ENCODE data around the gene CDKN1C.
A peak's percentile ranks its signal among the peaks of the same experiment; 100 is the strongest.

CDKN1C gene

GRCh38 chr11:2862395-2863275 lies 22.9 kb downstream of the CDKN1C start:
- peak overlapping the region; percentile 62; the same call in 1 of the 2 replicates for H3K9ac ChIP-seq (ENCODE audit: low read depth, low read length)
- peaks cover 5% of the 10 kb centered on the region; the same call in 1 of the 2 replicates for H3K9me3 ChIP-seq (ENCODE audit: insufficient read depth, low read depth, low read length)
- peak overlapping the region; percentile 39 for H3K4me3 ChIP-seq (ENCODE audit: low read length)
- H3K36me3 ChIP-seq (ENCODE audit: insufficient read depth, low read length) = no peaks in the 10 kb centered on the region
- H3K4me1 ChIP-seq (ENCODE audit: insufficient read depth, low read length) = peaks cover 17% of the 10 kb centered on the region
- whole genome bisulfite sequencing = under 1% methylated on average over 93 of the region's 96 CpGs
- H3K27me3 ChIP-seq (ENCODE audit: insufficient read depth, low read length) = peaks cover 84% of the 10 kb centered on the region
- peak overlapping the region; percentile 55; the same call in 1 of the 2 replicates for H3K27ac ChIP-seq (ENCODE audit: low read depth, low read length)

DNA sequence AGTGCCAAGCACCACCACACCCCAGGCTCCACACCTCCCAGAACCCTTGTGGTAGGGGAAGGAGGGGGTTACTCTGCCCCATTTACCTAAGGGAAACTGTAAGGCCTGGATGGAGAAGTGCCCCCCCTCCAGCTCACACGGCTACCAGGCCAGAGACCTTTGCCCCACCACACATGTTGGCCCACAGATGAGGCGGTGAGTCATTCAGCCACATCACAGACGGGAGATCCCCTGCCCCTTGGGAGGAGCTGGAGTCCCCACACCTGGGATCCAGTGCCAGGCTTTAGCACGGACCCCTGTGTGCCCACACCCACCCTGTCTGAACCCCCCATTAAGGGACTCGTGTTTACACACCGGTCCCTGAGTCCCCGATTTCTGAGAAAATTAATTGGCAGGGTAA lies 24.9 kb downstream of the CDKN1C start:
- Histone ChIP-seq H3K9me3 (ENCODE audit: insufficient read depth, low read depth, low read length) (no peaks in the 10 kb centered on the region), H3K4me1 (ENCODE audit: insufficient read depth, low read length) (peaks cover 12% of the 10 kb centered on the region), H3K27me3 (ENCODE audit: insufficient read depth, low read length) (peaks cover 67% of the 10 kb centered on the region), H3K27ac (ENCODE audit: low read depth, low read length) (no peak overlapping the region), H3K36me3 (ENCODE audit: insufficient read depth, low read length) (no peaks in the 10 kb centered on the region), H3K9ac (ENCODE audit: low read depth, low read length) (no peak overlapping the region), H3K4me3 (ENCODE audit: low read length) (no peak overlapping the region)
- WGBS = 85% methylated on average over 7 of the region's 7 CpGs

GRCh38 chr11:2859699-2860037 lies 25.9 kb downstream of the CDKN1C start:
- Histone ChIP-seq H3K4me3 (ENCODE audit: low read length) (no peak overlapping the region), H3K27me3 (ENCODE audit: insufficient read depth, low read length) (peaks cover 61% of the 10 kb centered on the region), H3K36me3 (ENCODE audit: insufficient read depth, low read length) (no peaks in the 10 kb centered on the region), H3K9me3 (ENCODE audit: insufficient read depth, low read depth, low read length) (no peaks in the 10 kb centered on the region), H3K9ac (ENCODE audit: low read depth, low read length) (no peak overlapping the region), H3K4me1 (ENCODE audit: insufficient read depth, low read length) (peaks cover 12% of the 10 kb centered on the region), H3K27ac (ENCODE audit: low read depth, low read length) (no peak overlapping the region)
- WGBS = 91% methylated on average over 10 of the region's 10 CpGs

DNA sequence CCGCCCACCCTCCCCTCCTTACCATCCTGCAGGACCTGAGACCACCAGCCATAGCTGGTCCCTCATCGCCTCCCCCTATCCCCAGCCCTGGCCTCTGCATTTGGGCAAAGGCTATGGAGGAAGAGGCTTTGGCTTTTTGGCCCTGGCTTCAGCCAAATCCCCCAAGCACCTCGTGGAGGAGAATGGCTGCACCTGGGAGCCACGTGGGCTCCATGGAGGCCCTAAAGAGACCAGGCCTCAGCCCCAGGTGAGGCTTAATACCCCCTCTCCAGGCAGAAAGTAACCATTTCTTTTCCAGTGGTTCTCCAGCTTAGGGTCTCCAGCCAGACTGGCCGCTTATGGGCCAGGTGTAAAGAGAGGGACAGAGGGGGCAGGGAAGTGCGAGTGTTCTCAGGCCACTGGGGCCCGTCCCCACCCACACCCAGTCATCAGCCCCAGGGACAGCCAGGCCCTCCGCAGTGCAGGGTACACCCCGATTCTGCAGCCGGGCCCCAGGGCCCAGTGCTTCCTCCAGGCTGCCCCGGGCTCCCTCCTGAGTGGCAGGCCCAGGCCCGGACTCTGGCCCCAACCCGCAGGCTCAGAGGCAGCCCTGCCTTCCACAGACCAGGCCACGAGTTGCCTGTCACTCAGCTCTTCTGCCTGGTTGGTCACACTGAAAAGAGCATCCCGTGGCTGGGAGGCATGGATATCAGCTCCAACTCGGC lies 26.4 kb downstream of the CDKN1C start:
- no peak overlapping the region for H3K27ac ChIP-seq (ENCODE audit: low read depth, low read length)
- H3K4me3 ChIP-seq (ENCODE audit: low read length) = no peak overlapping the region
- H3K27me3 ChIP-seq (ENCODE audit: insufficient read depth, low read length) = peaks cover 56% of the 10 kb centered on the region
- peaks cover 12% of the 10 kb centered on the region for H3K4me1 ChIP-seq (ENCODE audit: insufficient read depth, low read length)
- H3K36me3 ChIP-seq (ENCODE audit: insufficient read depth, low read length) = no peaks in the 10 kb centered on the region
- no peak overlapping the region for H3K9ac ChIP-seq (ENCODE audit: low read depth, low read length)
- H3K9me3 ChIP-seq (ENCODE audit: insufficient read depth, low read depth, low read length) = no peaks in the 10 kb centered on the region
- 84% methylated on average over 15 of the region's 16 CpGs for WGBS

DNA sequence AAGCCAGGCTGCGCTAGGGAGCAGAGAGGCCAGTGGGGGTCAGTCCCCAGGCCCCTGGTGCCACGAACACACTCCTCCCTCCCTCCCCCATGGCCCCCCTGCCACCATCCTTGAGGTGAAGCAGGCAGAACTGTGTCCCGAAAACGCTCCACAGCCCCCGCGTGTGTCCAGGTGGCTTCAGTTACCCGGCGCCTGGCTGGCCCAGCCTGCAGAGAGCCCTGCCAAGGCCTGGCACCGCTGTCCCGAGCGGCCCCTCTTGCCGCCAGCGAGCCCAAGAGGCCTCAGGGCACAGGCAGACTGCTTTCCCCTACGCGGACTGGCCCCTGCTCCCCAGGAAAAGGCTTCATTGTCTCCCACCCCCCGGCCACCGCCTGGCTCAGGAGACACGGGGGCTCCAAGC lies 27.7 kb downstream of the CDKN1C start:
- H3K4me3 ChIP-seq (ENCODE audit: low read length) = no peak overlapping the region
- peaks cover 47% of the 10 kb centered on the region for H3K27me3 ChIP-seq (ENCODE audit: insufficient read depth, low read length)
- no peak overlapping the region for H3K9ac ChIP-seq (ENCODE audit: low read depth, low read length)
- H3K9me3 ChIP-seq (ENCODE audit: insufficient read depth, low read depth, low read length) = no peaks in the 10 kb centered on the region
- WGBS = 87% methylated on average over 18 of the region's 18 CpGs
- H3K36me3 ChIP-seq (ENCODE audit: insufficient read depth, low read length) = no peaks in the 10 kb centered on the region
- H3K4me1 ChIP-seq (ENCODE audit: insufficient read depth, low read length) = peaks cover 6% of the 10 kb centered on the region; the same call in 1 of the 2 replicates
- no peak overlapping the region for H3K27ac ChIP-seq (ENCODE audit: low read depth, low read length)

GRCh38 chr11:2857276-2857675 lies 28.3 kb downstream of the CDKN1C start:
- 86% methylated on average over 11 of the region's 11 CpGs for WGBS
- Histone ChIP-seq H3K4me1 (ENCODE audit: insufficient read depth, low read length) (peaks cover 6% of the 10 kb centered on the region; the same call in 1 of the 2 replicates), H3K27ac (ENCODE audit: low read depth, low read length) (no peak overlapping the region), H3K9ac (ENCODE audit: low read depth, low read length) (no peak overlapping the region), H3K9me3 (ENCODE audit: insufficient read depth, low read depth, low read length) (no peaks in the 10 kb centered on the region), H3K36me3 (ENCODE audit: insufficient read depth, low read length) (no peaks in the 10 kb centered on the region), H3K27me3 (ENCODE audit: insufficient read depth, low read length) (peaks cover 42% of the 10 kb centered on the region), H3K4me3 (ENCODE audit: low read length) (no peak overlapping the region)

GRCh38 chr11:2855162-2855561 lies 30.4 kb downstream of the CDKN1C start:
- Histone ChIP-seq H3K27me3 (ENCODE audit: insufficient read depth, low read length) (peaks cover 22% of the 10 kb centered on the region), H3K4me3 (ENCODE audit: low read length) (no peak overlapping the region), H3K9me3 (ENCODE audit: insufficient read depth, low read depth, low read length) (no peaks in the 10 kb centered on the region), H3K9ac (ENCODE audit: low read depth, low read length) (no peak overlapping the region), H3K27ac (ENCODE audit: low read depth, low read length) (no peak overlapping the region), H3K4me1 (ENCODE audit: insufficient read depth, low read length) (no peaks in the 10 kb centered on the region), H3K36me3 (ENCODE audit: insufficient read depth, low read length) (no peaks in the 10 kb centered on the region)
- WGBS = 91% methylated on average over 8 of the region's 8 CpGs

DNA sequence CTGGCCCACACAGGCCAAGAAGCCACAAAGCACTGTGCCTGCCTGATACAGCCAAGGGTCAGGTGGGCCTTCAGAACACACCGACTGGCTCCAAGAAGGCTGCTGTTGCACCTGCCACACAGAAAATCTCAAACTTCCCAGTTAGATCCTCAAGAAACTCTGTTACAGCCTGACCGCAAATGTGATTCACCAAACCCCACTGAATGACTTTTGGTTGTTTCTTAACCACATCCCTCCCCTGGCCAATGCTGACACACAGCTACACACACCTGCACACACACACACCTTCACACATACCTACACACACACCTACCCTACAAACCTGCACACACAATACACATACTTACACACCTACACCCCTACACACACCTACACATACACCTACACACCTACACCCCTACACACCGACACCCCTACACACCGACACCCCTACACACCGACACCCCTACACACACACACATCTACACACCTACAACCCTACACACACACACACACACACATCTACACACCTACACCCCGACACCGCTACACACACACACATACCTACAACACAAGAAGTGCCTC lies 31.5 kb downstream of the CDKN1C start:
- WGBS = 91% methylated on average over 7 of the region's 7 CpGs
- no peak overlapping the region for H3K27ac ChIP-seq (ENCODE audit: low read depth, low read length)
- H3K4me1 ChIP-seq (ENCODE audit: insufficient read depth, low read length) = no peaks in the 10 kb centered on the region
- no peak overlapping the region for H3K4me3 ChIP-seq (ENCODE audit: low read length)
- H3K9me3 ChIP-seq (ENCODE audit: insufficient read depth, low read depth, low read length) = no peaks in the 10 kb centered on the region
- H3K36me3 ChIP-seq (ENCODE audit: insufficient read depth, low read length) = no peaks in the 10 kb centered on the region
- no peak overlapping the region for H3K9ac ChIP-seq (ENCODE audit: low read depth, low read length)
- H3K27me3 ChIP-seq (ENCODE audit: insufficient read depth, low read length) = peaks cover 15% of the 10 kb centered on the region

DNA sequence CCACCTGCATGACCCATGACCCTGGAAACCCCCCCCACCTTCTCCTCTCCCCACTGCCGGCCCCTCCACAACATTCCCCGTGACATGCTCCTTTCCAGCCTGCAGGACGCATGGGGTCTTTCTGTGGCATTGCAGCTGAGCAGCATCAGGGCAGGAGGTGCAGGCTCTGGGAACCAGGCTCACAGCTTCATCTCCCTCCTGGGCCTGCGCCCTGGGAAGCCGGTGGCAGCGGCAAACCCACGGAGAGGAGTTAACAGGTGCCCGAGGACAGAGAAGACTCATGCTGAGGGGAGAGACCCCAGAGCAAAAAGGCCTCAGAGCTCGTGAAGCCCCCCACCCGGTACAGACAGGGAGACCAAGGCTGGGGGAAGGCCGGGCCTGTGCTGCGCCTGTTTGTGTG lies 32.2 kb downstream of the CDKN1C start:
- Histone ChIP-seq H3K9ac (ENCODE audit: low read depth, low read length) (no peak overlapping the region), H3K4me1 (ENCODE audit: insufficient read depth, low read length) (no peaks in the 10 kb centered on the region), H3K27me3 (ENCODE audit: insufficient read depth, low read length) (peaks cover 12% of the 10 kb centered on the region), H3K27ac (ENCODE audit: low read depth, low read length) (no peak overlapping the region), H3K4me3 (ENCODE audit: low read length) (no peak overlapping the region), H3K9me3 (ENCODE audit: insufficient read depth, low read depth, low read length) (no peaks in the 10 kb centered on the region), H3K36me3 (ENCODE audit: insufficient read depth, low read length) (no peaks in the 10 kb centered on the region)
- 93% methylated on average over 12 of the region's 12 CpGs for WGBS

DNA sequence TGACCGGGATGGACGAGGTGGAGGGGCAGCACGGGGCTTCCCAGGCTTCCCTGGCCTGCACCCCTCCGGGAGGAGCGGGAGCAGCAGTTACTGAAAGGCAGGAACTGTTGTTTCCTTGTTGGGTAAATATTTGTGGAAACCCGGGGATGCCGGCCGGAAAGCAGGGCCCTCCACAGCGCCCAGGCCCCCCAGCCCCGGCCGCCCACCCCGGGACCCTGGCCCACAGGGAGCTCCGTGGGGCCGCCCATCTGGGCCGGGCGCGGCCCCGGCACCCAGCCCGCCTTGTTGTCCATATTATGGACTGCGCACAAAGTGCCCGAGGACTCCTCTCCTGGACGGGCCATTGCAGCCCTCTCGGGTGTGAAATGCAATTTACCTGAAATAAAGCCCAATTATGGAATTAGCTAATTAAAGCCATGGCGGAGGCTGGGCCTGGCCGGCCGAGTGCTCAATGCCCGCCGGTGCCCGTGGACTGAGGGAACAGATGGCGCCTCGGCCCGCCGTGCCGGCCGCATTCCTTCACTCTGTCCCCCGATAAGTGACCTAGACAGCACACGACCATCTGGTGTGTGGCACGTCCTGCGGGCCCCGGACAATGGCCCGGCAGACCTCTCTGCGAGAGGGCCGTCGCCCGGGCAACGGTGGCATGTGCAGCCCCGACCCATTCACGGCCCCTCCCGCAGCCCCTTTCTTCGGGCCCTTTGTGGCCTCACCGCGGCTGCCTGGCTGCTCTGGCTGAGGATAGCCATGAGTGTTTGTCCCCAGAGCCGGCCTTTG lies 35.4 kb downstream of the CDKN1C start:
- H3K4me1 ChIP-seq (ENCODE audit: insufficient read depth, low read length) = peaks cover 5% of the 10 kb centered on the region; the same call in 1 of the 2 replicates
- 91% methylated on average over 53 of the region's 53 CpGs for WGBS

More for the DNA sequence above, 35.4 kb downstream of the CDKN1C start:
- Histone ChIP-seq H3K36me3 (ENCODE audit: insufficient read depth, low read length) (no peaks in the 10 kb centered on the region), H3K27ac (ENCODE audit: low read depth, low read length) (no peak overlapping the region), H3K9ac (ENCODE audit: low read depth, low read length) (no peak overlapping the region), H3K27me3 (ENCODE audit: insufficient read depth, low read length) (peaks cover 6% of the 10 kb centered on the region; the same call in 1 of the 2 replicates), H3K4me3 (ENCODE audit: low read length) (no peak overlapping the region), H3K9me3 (ENCODE audit: insufficient read depth, low read depth, low read length) (no peaks in the 10 kb centered on the region)

Data from HUES64 (cell line).